Left lung (tissue), 10 donors: Measurements from ENCODE around the gene DCAF15. TPM values are rescaled to one million over a fixed set of nuclear protein-coding genes. Genes with fewer than 3 reads are reported as not detected.

ENCODE experiments used
- ATAC-seq: fragments of 200-7000 bp; cut with Tn5 transposase; one replicate; pipeline ENCODE4 v1.9.1; 2020; ENCODE audit warnings: moderate library complexity
- DNase-seq, 4 donors: peaks; one replicate each; pipeline ENCODE4 v3.0.0-alpha.2; 2013 to 2020
- H3K27ac ChIP-seq, 2 donors: fragments of 200-600 bp; sonication (generic) in 1 of 2; one replicate each; pipeline versions ENCODE4 v1.5.0 to v1.8.0; 2020 to 2021
- H3K27me3 ChIP-seq, 2 donors: fragments of 200-600 bp; sonication (generic) in 1 of 2; one replicate each; pipeline versions ENCODE4 v1.5.0 to v1.8.0; 2020 to 2021
- H3K36me3 ChIP-seq, 2 donors: fragments of 200-600 bp; sonication (generic) in 1 of 2; one replicate each; pipeline versions ENCODE4 v1.5.0 to v1.8.0; 2020 to 2021
- H3K4me1 ChIP-seq, 2 donors: fragments of 200-600 bp; one replicate each; pipeline ENCODE4 v1.8.0; 2021
- H3K4me3 ChIP-seq, 2 donors: fragments of 200-600 bp; sonication (generic) in 1 of 2; one replicate each; pipeline versions ENCODE4 v1.5.0 to v1.8.0; 2020 to 2021; ENCODE audit warnings: mild to moderate bottlenecking in 1 of 2
- H3K9me3 ChIP-seq, 2 donors: fragments of 200-600 bp; sonication (generic) in 1 of 2; one replicate each; pipeline versions ENCODE4 v1.5.0 to v1.8.0; 2020 to 2021
- intact Hi-C, 2 donors: fragments of 100-400 bp; cut with DNase I; formaldehyde crosslinking; loops; one replicate each; pipeline versions ENCODE4 v1.11.2 to v1.14.2; 2022
- polyA plus RNA-seq, 6 donors: library from polyadenylated mRNA; unstranded; fragments of 120-200 nt; gene quantifications; one replicate each; pipeline ENCODE4 v1.2.1, GENCODE V29; 2013; ENCODE audit not compliant: insufficient read length in 6 of 6
- total RNA-seq, 2 donors: library from RNA; stranded (reverse); fragmentation: NEBNext Ultra II Directional; extraction: Animal tissue kit (Norgen Biotek cat#: 25700); gene quantifications; one replicate each; pipeline ENCODE4 v1.2.1, GENCODE V29; 2021
- TF ChIP-seq, protein P1 (sequence below), 2 donors: fragments of 200-600 bp; sonication (generic) in 1 of 2; IDR thresholded peaks; one replicate each; pipeline versions ENCODE4 v1.5.0 to v1.8.0; 2021; ENCODE audit warnings: antibody characterized with exemption in 2 of 2
- donor health status: DM: no; HTN: yes; CAD: no.
- donor health status: DM: no; HTN: no; CAD: no.

The DCAF15 gene
- total and polyA plus RNA-seq, 8 donors = 20.2 to 33.7 (median 29.3) TPM

DNA sequence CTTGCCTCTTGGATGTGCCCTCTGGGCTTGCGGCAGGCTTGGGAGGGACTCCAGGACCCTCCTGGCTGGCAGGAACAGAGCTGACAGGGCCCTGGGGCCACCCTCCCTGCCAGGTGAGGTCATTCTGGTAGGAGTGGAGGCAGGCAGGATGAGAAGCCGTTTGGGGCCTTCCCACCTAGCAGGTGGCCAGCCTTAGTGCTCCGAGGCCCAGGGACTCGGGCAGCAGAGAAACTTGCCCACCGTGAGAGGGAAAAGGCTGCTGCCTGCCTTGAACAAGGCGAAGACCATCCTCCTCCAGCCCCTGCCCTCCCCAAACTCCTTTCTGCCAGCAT lies 45.3 kb downstream of the DCAF15 start:
- intact Hi-C loops = no loop called here
- H3K27me3 ChIP-seq = no peaks in the 10 kb centered on the region
- no peak overlapping the region for H3K4me3 ChIP-seq
- H3K9me3 ChIP-seq = peaks cover 0 to 11% of the 10 kb centered on the region in 2 donors
- ATAC-seq (no peak), DNase-seq (peak in 1 of 4 donors; percentile 29)
- peaks cover 0 to 43% of the 10 kb centered on the region in 2 donors for H3K36me3 ChIP-seq
- TF ChIP-seq, protein P1, sequence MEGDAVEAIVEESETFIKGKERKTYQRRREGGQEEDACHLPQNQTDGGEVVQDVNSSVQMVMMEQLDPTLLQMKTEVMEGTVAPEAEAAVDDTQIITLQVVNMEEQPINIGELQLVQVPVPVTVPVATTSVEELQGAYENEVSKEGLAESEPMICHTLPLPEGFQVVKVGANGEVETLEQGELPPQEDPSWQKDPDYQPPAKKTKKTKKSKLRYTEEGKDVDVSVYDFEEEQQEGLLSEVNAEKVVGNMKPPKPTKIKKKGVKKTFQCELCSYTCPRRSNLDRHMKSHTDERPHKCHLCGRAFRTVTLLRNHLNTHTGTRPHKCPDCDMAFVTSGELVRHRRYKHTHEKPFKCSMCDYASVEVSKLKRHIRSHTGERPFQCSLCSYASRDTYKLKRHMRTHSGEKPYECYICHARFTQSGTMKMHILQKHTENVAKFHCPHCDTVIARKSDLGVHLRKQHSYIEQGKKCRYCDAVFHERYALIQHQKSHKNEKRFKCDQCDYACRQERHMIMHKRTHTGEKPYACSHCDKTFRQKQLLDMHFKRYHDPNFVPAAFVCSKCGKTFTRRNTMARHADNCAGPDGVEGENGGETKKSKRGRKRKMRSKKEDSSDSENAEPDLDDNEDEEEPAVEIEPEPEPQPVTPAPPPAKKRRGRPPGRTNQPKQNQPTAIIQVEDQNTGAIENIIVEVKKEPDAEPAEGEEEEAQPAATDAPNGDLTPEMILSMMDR (IDR thresholded peaks at IDR 0.05) = no peak
- H3K27ac ChIP-seq = no peak overlapping the region
- H3K4me1 ChIP-seq = peaks cover 4 to 5% of the 10 kb centered on the region in 2 donors

GRCh38 chr19:13998426-13998825 lies 46.1 kb downstream of the DCAF15 start:
- intact Hi-C loops = no loop called here
- DNase-seq = no peak
- Histone ChIP-seq H3K27me3 (no peaks in the 10 kb centered on the region), H3K4me3 (no peak overlapping the region), H3K27ac (no peak overlapping the region), H3K9me3 (peaks cover 0 to 11% of the 10 kb centered on the region in 2 donors), H3K4me1 (peaks cover 12 to 13% of the 10 kb centered on the region in 2 donors), H3K36me3 (peaks cover 0 to 34% of the 10 kb centered on the region in 2 donors)
- ATAC-seq = no peak
- TF ChIP-seq, protein P1 (IDR thresholded peaks at IDR 0.05) = no peak

DNA sequence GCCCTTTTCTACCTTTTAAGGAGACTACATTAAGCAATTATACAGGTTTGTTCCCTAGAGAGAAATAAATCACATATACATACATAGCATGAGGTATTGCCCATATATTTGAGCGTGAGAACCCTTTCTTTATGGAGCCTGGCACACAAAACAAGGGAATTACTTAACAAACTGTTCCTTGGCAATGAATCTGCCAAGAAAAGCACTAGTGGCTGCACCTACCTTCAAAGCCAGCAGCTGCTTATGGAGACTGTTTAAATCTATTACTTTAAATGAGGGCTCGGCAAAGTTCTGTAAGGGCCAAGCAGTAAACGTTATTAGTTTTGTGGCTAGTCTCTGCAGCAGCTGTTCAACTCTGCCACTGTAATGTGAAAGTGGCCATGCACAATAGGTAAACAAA lies 46.8 kb downstream of the DCAF15 start:
- Histone ChIP-seq H3K9me3 (peaks cover 0 to 11% of the 10 kb centered on the region in 2 donors), H3K27me3 (no peaks in the 10 kb centered on the region), H3K27ac (no peak overlapping the region), H3K4me1 (peaks cover 14 to 19% of the 10 kb centered on the region in 2 donors), H3K36me3 (peaks cover 0 to 33% of the 10 kb centered on the region in 2 donors), H3K4me3 (no peak overlapping the region)
- intact Hi-C loops = no loop called here
- TF ChIP-seq, protein P1 (IDR thresholded peaks at IDR 0.05) = no peak
- ATAC-seq (no peak), DNase-seq (no peak)

- TF ChIP-seq, protein P1 (IDR thresholded peaks at IDR 0.05) = no peak
- intact Hi-C loops = no loop called here
- Histone ChIP-seq H3K36me3 (peaks cover 0 to 28% of the 10 kb centered on the region in 2 donors), H3K4me3 (no peak overlapping the region), H3K4me1 (peaks cover 26 to 35% of the 10 kb centered on the region in 2 donors), H3K27ac (no peak overlapping the region), H3K9me3 (peaks cover 0 to 11% of the 10 kb centered on the region in 2 donors), H3K27me3 (no peaks in the 10 kb centered on the region)
- peak in 1 of 4 donors; percentile 13 for DNase-seq
- ATAC-seq = no peak
Observed at GRCh38 chr19:14000691-14001375, 48.5 kb downstream of the DCAF15 start.

DNA sequence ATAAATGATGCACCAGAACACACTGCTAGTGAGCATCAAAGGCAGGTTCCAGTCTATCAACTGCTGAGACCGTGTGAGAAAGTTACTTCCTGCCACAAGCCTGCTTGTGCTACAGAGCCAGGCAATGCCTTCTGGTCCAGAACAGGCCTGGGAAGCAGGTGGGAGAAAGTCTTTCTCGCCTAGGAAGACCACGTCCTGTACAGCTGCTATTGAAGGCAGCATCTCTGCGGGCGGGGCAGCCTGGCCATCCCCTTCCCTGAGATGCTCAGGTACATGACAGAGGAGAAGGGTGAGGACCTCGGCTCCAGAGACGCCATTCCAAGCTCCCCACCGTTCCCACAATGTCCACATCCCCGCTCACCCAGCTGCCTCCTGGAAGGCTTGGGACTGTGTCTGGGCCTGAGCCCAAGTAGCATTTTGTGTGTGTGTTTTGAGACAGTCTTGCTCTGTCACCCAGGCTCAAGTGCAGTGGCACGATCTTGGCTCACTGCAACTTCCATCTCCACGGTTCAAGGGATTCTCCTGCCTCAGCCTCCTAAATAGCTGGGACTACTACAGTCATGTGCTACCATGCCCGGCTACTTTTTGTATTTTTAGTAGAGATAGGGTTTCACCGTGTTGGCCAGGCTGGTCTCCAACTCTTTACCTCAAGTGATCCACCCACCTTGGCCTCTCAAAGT lies 50.4 kb downstream of the DCAF15 start:
- DNase-seq (peak in 1 of 4 donors; percentile 59), ATAC-seq (no peak)
- Histone ChIP-seq H3K4me3 (no peak overlapping the region), H3K4me1 (peaks cover 26 to 40% of the 10 kb centered on the region in 2 donors), H3K36me3 (peaks cover 0 to 14% of the 10 kb centered on the region in 2 donors), H3K27ac (peak overlapping the region; percentile 67 to 99), H3K27me3 (no peaks in the 10 kb centered on the region), H3K9me3 (peaks cover 0 to 11% of the 10 kb centered on the region in 2 donors)
- intact Hi-C loops = no loop called here
- TF ChIP-seq, protein P1 (IDR thresholded peaks at IDR 0.05) = no peak
